ENCODE results near the gene CDC16. TPM values are rescaled to one million over a fixed set of nuclear protein-coding genes. Genes with fewer than 3 reads are reported as not detected.

CDC16 gene
- total and polyA plus RNA-seq, 9 of the 15 experiments (the other 6 are each of a cell fraction or from before 2014, with no cell fraction given), result 23.2 to 102 (median 51.6) TPM

DNA sequence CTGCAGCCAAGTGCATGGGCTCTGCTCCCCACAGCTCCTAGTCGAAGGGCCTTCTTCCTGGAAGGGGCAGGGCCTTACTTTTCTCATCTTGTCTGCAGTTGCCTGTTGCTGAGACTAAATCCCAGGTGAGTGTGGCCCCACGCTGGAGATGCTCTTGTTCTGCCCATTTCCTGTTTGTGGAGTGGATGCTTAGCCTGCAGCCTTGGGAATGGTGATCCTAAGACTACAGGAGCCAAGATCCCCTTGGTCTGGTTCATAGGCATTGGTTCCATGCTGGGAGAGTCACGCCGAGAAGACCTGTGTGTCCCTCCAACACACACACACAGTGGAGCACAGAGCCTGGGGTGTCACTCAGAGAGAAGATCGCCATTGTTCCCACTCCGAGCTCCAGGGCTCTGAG lies 32.1 kb upstream of the CDC16 start (continued):
- TF ChIP-seq TFAP4 (CRISPR knock-in tag; IDR thresholded peaks at IDR 0.05; ENCODE audit: borderline replicate concordance) (no peak), PTRF (tag; IDR thresholded peaks at IDR 0.05) (no peak), PTTG1 (tag; IDR thresholded peaks at IDR 0.05; ENCODE audit: low read depth) (no peak), IRF9 (tag; IDR thresholded peaks at IDR 0.05) (no peak), CEBPB (tag; IDR thresholded peaks at IDR 0.05) (no peak), MXI1 (IDR thresholded peaks at IDR 0.05; ENCODE audit: low read depth, low read length) (no peak), PHF8 (IDR thresholded peaks at IDR 0.05; ENCODE audit: borderline replicate concordance, low read length) (no peak), CBFA2T3 (IDR thresholded peaks at IDR 0.05) (no peak)
- TF ChIP-seq, protein P1, sequence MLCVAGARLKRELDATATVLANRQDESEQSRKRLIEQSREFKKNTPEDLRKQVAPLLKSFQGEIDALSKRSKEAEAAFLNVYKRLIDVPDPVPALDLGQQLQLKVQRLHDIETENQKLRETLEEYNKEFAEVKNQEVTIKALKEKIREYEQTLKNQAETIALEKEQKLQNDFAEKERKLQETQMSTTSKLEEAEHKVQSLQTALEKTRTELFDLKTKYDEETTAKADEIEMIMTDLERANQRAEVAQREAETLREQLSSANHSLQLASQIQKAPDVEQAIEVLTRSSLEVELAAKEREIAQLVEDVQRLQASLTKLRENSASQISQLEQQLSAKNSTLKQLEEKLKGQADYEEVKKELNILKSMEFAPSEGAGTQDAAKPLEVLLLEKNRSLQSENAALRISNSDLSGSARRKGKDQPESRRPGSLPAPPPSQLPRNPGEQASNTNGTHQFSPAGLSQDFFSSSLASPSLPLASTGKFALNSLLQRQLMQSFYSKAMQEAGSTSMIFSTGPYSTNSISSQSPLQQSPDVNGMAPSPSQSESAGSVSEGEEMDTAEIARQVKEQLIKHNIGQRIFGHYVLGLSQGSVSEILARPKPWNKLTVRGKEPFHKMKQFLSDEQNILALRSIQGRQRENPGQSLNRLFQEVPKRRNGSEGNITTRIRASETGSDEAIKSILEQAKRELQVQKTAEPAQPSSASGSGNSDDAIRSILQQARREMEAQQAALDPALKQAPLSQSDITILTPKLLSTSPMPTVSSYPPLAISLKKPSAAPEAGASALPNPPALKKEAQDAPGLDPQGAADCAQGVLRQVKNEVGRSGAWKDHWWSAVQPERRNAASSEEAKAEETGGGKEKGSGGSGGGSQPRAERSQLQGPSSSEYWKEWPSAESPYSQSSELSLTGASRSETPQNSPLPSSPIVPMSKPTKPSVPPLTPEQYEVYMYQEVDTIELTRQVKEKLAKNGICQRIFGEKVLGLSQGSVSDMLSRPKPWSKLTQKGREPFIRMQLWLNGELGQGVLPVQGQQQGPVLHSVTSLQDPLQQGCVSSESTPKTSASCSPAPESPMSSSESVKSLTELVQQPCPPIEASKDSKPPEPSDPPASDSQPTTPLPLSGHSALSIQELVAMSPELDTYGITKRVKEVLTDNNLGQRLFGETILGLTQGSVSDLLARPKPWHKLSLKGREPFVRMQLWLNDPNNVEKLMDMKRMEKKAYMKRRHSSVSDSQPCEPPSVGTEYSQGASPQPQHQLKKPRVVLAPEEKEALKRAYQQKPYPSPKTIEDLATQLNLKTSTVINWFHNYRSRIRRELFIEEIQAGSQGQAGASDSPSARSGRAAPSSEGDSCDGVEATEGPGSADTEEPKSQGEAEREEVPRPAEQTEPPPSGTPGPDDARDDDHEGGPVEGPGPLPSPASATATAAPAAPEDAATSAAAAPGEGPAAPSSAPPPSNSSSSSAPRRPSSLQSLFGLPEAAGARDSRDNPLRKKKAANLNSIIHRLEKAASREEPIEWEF (CRISPR knock-in tag; IDR thresholded peaks at IDR 0.05), result no peak
